ENCODE measurements around the gene LGMN.

The LGMN gene

GRCh38 chr14:92654239-92654901 is 94.1 kb downstream of the LGMN start:
- no peak for TF ChIP-seq YY1 (IDR thresholded peaks at IDR 0.05; ENCODE audit: insufficient read depth, insufficient read length)
- TF ChIP-seq ZNF274 (IDR thresholded peaks at IDR 0.05; ENCODE audit: low read depth, low read length), result no peak
- no peak for TF ChIP-seq SUZ12 (IDR thresholded peaks at IDR 0.05; ENCODE audit: extremely low read depth, insufficient read depth, insufficient read length)
- DNase-seq (ENCODE audit: low read depth, low spot score), result no peak
- Histone ChIP-seq H3K4me1 (ENCODE audit: insufficient read depth, insufficient read length) (peaks cover 3% of the 10 kb centered on the region), H3K27me3 (ENCODE audit: insufficient read depth, insufficient read length) (no peaks in the 10 kb centered on the region), H3K4me3 (ENCODE audit: insufficient read length, low read depth) (no peak overlapping the region), H3K9ac (ENCODE audit: insufficient read length, low read depth) (no peak overlapping the region), H3K36me3 (ENCODE audit: insufficient read depth, insufficient read length, low read length) (peaks cover 13% of the 10 kb centered on the region), H3K9me3 (ENCODE audit: insufficient read depth, low read length) (no peaks in the 10 kb centered on the region)

Measured in NT2/D1 (cell line).